DOHH2 (cell line): ENCODE results near the gene ZNF607.

Experiments used
- H3F3A ChIP-seq: fragments of 200-600 bp; sonication (generic), shearing (Covaris generic); 2 replicates; pipeline ENCODE4 v1.6.0; 2016; ENCODE audit warnings: antibody characterized with exemption, mild to moderate bottlenecking; ENCODE audit not compliant: control insufficient read depth, insufficient read depth
- H3K27ac ChIP-seq: fragments of 200-600 bp; sonication (generic); 2 replicates; pipeline ENCODE4 v1.5.1; 2014; ENCODE audit warnings: low read depth, mild to moderate bottlenecking, low read length, moderate library complexity
- H3K27me3 ChIP-seq: fragments of 200-600 bp; sonication (generic); 2 replicates; pipeline ENCODE4 v1.6.1; 2014; ENCODE audit warnings: mild to moderate bottlenecking, low read length, mixed read lengths; ENCODE audit not compliant: control insufficient read depth
- H3K36me3 ChIP-seq: fragments of 200-600 bp; sonication (generic); 2 replicates; pipeline ENCODE4 v1.6.1; 2014; ENCODE audit warnings: mild to moderate bottlenecking, low read length, moderate library complexity, mixed read lengths; ENCODE audit not compliant: control insufficient read depth
- H3K4me1 ChIP-seq: fragments of 200-600 bp; sonication (generic); 2 replicates; pipeline ENCODE4 v1.6.1; 2014; ENCODE audit warnings: mild to moderate bottlenecking, low read length, mixed read lengths; ENCODE audit not compliant: control insufficient read depth
- H3K4me2 ChIP-seq: fragments of 200-600 bp; sonication (generic); 2 replicates; pipeline ENCODE4 v1.6.0; 2014; ENCODE audit warnings: mild to moderate bottlenecking, low read length, moderate library complexity
- H3K4me3 ChIP-seq: fragments of 200-600 bp; sonication (generic); 2 replicates; pipeline ENCODE4 v1.5.1; 2014; ENCODE audit warnings: mild to moderate bottlenecking, low read length, mixed read lengths
- H3K79me2 ChIP-seq: fragments of 200-600 bp; sonication (generic); 2 replicates; pipeline ENCODE4 v1.6.1; 2014; ENCODE audit warnings: mild to moderate bottlenecking, low read length, mixed read lengths; ENCODE audit not compliant: control insufficient read depth
- H3K9me2 ChIP-seq: fragments of 200-600 bp; sonication (generic); replicated peaks from 2 replicates; pipeline ENCODE4 v1.6.1; 2014; ENCODE audit warnings: mild to moderate bottlenecking, low read length, mixed read lengths; ENCODE audit not compliant: control insufficient read depth
- H3K9me3 ChIP-seq: fragments of 200-600 bp; sonication (generic); 2 replicates; pipeline ENCODE4 v1.6.1; 2014; ENCODE audit warnings: antibody characterized with exemption, low read length, mixed read lengths; ENCODE audit not compliant: control insufficient read depth, insufficient read depth
- H4K20me1 ChIP-seq: fragments of 200-600 bp; sonication (generic); 2 replicates; pipeline ENCODE4 v1.6.0; 2014; ENCODE audit warnings: low read depth, mild to moderate bottlenecking, antibody characterized with exemption, low read length, moderate library complexity; ENCODE audit not compliant: control insufficient read depth, insufficient read depth
- EZH2phosphoT487 ChIP-seq: fragments of 200-600 bp; sonication (generic); IDR thresholded peaks from 2 replicates; pipeline ENCODE4 v1.6.1; 2017; ENCODE audit warnings: borderline replicate concordance, mild to moderate bottlenecking, antibody characterized with exemption, low read length, moderate library complexity, mixed read lengths
- TF ChIP-seq, protein P1 (sequence below): fragments of 200-600 bp; sonication (generic); IDR thresholded peaks from one replicate; pipeline ENCODE4 v1.5.1; 2014; ENCODE audit warnings: antibody characterized with exemption, mild to moderate bottlenecking, low read depth, low read length; ENCODE audit not compliant: poor library complexity, severe bottlenecking

ZNF607 gene

DNA sequence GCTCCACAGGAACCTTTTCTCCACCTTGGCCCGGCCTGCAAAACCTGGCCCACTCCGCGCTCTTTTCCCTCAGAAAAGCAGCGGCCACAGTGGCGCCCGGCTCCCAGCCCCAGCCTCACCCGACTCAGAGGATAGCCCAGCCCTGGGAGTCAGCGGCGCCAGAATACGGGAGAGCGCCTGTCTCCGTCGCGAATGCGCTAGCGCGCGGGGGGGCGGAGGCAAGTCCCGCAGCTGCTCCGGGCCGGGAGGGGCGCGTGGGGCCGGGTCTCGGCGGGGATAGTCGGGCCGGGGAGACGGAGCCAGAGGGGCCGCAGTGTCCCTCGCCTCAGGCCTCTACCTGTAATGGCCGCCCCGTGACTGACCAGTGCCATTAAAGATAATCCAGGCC is 64.3 kb downstream of the ZNF607 start, which contains the start of gene ZFP30:
ZFP30 (minus strand) TSS at position 165 of the 388 bp plus-strand sequence. CDS start 7,643 bp downstream, outside the sequence.
- H3K9me2 ChIP-seq: no peaks in the 10 kb centered on the region
- no peaks in the 10 kb centered on the region for H4K20me1 ChIP-seq
- H3K27me3 ChIP-seq: no peaks in the 10 kb centered on the region
- H3K9me3 ChIP-seq: no peaks in the 10 kb centered on the region
- H3K4me2 ChIP-seq: peak within 1 kb of the TSS; percentile 67
- TF ChIP-seq, protein P1, sequence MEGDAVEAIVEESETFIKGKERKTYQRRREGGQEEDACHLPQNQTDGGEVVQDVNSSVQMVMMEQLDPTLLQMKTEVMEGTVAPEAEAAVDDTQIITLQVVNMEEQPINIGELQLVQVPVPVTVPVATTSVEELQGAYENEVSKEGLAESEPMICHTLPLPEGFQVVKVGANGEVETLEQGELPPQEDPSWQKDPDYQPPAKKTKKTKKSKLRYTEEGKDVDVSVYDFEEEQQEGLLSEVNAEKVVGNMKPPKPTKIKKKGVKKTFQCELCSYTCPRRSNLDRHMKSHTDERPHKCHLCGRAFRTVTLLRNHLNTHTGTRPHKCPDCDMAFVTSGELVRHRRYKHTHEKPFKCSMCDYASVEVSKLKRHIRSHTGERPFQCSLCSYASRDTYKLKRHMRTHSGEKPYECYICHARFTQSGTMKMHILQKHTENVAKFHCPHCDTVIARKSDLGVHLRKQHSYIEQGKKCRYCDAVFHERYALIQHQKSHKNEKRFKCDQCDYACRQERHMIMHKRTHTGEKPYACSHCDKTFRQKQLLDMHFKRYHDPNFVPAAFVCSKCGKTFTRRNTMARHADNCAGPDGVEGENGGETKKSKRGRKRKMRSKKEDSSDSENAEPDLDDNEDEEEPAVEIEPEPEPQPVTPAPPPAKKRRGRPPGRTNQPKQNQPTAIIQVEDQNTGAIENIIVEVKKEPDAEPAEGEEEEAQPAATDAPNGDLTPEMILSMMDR: no peak
- TF ChIP-seq EZH2phosphoT487: no peak
- H3F3A ChIP-seq: no peaks in the 10 kb centered on the region
- H3K4me1 ChIP-seq: peaks cover 15% of the 10 kb centered on the region
- peaks cover 49% of the 10 kb centered on the region for H3K79me2 ChIP-seq
- H3K27ac ChIP-seq: peak within 1 kb of the TSS; percentile 61
- H3K4me3 ChIP-seq: peak within 1 kb of the TSS; percentile 93
- H3K36me3 ChIP-seq: peaks cover 6% of the 10 kb centered on the region; the same call in 1 of the 2 replicates

DNA sequence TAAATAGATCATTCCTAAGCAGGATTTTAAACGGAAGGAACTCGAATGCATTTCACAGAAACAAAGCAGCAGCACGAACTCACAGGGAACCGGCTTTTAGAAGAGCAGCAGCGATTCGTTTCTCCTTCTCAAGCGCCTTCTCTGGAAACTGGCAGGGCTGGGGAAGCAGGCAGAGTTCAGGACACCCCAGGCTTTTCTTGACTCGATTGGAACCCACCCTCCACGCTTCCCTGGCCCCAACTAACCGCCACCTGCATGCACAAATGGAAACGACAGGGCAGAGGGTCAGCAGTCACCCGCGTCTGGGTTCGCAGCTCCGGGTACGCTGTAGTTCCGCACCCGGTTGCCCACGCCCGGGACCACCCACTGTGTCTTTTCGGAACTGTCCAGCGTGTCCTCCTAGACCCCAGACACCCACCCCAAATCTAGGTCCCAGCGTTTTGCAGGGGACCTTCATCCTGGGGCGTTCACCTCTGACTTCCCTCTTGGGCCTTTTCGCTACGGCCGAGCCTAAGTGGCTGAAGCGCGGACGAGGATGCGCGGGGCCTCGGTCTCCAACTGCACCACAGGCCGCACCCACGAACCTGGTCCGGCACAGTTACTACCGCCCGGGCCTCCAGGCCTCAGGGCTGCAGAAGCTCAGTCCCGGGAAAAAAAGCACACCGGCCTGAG is 64.8 kb downstream of the ZNF607 start:
- Histone ChIP-seq H4K20me1 (no peaks in the 10 kb centered on the region), H3K79me2 (peaks cover 53% of the 10 kb centered on the region), H3K9me3 (no peaks in the 10 kb centered on the region), H3F3A (no peaks in the 10 kb centered on the region), H3K4me3 (peak overlapping the region; percentile 93), H3K36me3 (peaks cover 9% of the 10 kb centered on the region), H3K4me1 (peaks cover 15% of the 10 kb centered on the region), H3K9me2 (no peaks in the 10 kb centered on the region), H3K27ac (peak overlapping the region; percentile 61), H3K4me2 (peak overlapping the region; percentile 67), H3K27me3 (no peaks in the 10 kb centered on the region)
- TF ChIP-seq EZH2phosphoT487: no peak
- TF ChIP-seq, protein P1: peak; percentile 7

DNA sequence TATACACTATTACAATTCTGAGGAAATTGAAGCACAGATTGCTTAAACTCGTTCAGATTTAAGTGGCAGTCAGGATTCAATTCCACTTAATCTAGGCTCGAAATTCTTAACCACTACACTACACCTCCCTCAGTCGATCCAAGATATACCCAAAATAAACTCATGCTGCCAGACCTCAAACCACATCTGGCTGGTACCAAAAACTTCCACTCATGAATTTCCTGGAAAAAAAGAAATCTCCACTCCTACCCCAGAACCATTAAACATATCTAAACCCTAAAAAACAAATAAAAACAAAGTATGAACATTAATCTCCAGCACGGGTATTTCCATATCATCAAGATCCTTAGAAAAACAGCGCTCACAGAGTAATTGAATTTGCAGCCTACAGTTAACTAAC is 65.4 kb downstream of the ZNF607 start:
- Histone ChIP-seq H3K27me3 (no peaks in the 10 kb centered on the region), H3K4me3 (peak overlapping the region; percentile 93), H3K4me1 (peaks cover 15% of the 10 kb centered on the region), H3K9me2 (no peaks in the 10 kb centered on the region), H3K9me3 (no peaks in the 10 kb centered on the region), H3K36me3 (peaks cover 12% of the 10 kb centered on the region), H3K79me2 (peaks cover 56% of the 10 kb centered on the region), H4K20me1 (no peaks in the 10 kb centered on the region), H3K4me2 (peak overlapping the region; percentile 67), H3K27ac (0 out of 2 replicates have a peak overlapping the region, but pooled peaks have one; percentile 61), H3F3A (no peaks in the 10 kb centered on the region)
- TF ChIP-seq EZH2phosphoT487: no peak
- TF ChIP-seq, protein P1: no peak
